Stimulated activated CD4-positive, alpha-beta T cell treated with anti-CD3 and anti-CD28 coated beads, Interleukin-1b, Interleukin-23, amount 100 ng/mL, for 24 hours (primary cell): ENCODE data around the gene DDX56.
"Not testable (repeated sequence)": the region's sequence is repeated elsewhere in the genome, so short reads cannot be mapped to it uniquely, and the experiment has no call there.

Source experiments
- DNase-seq, 4 experiments: peaks; one replicate each; pipeline ENCODE4 v3.0.0-alpha.2; 2020; ENCODE audit warnings: low read depth in 4 of 4, low spot score in 1 of 4

Gene DDX56

GRCh38 chr7:44597181-44597580 lies 23.5 kb upstream of the DDX56 start:
- not testable (repeated sequence) for DNase-seq

- DNase-seq: no peak
Measured at GRCh38 chr7:44595934-44596635, 22.4 kb upstream of the DDX56 start.

DNA sequence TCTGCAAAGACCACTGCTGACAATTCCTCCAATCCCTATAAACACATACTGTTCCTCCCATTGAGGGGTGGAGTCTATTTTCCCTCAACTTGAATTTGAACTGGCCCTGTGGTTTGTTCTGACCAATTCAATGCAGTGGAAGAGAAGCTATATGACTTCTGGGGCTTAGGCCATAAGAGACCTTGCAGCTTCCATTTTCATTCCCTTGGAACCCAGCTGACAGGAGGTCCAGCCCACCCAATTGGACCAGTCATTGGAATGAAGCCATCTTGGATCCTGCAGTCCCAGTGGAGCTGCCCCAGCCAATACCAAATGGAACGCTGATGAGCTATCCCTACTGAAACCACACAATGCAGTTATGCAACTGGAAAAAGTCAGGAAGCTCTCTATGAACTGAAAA lies 17.2 kb upstream of the DDX56 start:
- DNase-seq: no peak

DNA sequence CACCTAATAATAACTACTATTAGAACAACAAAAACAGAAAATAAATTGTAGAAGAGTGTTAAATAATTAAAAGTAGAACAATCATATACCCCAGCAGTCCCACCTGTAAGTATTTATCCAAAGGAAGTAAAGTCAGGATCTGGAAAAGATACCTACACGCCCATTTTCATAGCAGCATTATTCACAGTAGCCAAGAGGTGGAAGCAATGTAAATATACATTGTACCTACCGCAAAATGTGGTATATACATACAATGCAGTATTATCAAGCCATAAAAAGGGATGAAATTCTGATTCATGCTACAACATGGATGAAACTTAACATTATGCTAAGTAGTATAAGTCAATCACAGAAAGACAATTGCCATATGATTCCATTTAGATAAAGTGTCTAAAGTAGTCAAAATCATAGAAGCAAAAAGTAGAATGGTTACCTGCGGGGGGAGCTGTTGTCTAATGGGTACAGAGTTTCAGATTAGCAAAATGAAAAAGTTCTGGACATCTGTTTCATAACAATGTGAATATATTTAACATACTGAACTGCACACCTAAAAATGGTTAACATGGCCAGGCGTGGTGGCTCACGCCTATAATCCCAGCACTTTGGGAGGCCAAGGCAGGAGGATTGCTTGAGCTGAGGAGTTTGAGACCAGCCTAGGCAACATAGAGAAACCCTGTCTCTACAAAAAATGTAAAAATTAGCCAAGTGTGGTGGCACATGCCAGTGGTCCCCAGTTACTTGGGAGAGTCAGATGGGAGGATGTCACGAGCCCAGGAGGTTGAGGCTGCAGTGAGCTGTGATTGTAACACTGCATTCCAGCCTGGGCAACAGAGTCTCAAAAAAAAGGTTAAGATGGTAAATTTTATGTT lies 14.4 kb upstream of the DDX56 start:
- DNase-seq: peak in 1 of 4 experiments; percentile 37

- no peak for DNase-seq
Measured at GRCh38 chr7:44583146-44583865, 9.6 kb upstream of the DDX56 start.

- DNase-seq: peak; percentile 98 to 100 (median 100)
Measured at GRCh38 chr7:44581879-44582603, 8.3 kb upstream of the DDX56 start, which contains the start of gene TMED4. TSS of gene TMED4 (minus strand) at chr7:44582231. CDS start at chr7:44582206, 25 bp downstream.

DNA sequence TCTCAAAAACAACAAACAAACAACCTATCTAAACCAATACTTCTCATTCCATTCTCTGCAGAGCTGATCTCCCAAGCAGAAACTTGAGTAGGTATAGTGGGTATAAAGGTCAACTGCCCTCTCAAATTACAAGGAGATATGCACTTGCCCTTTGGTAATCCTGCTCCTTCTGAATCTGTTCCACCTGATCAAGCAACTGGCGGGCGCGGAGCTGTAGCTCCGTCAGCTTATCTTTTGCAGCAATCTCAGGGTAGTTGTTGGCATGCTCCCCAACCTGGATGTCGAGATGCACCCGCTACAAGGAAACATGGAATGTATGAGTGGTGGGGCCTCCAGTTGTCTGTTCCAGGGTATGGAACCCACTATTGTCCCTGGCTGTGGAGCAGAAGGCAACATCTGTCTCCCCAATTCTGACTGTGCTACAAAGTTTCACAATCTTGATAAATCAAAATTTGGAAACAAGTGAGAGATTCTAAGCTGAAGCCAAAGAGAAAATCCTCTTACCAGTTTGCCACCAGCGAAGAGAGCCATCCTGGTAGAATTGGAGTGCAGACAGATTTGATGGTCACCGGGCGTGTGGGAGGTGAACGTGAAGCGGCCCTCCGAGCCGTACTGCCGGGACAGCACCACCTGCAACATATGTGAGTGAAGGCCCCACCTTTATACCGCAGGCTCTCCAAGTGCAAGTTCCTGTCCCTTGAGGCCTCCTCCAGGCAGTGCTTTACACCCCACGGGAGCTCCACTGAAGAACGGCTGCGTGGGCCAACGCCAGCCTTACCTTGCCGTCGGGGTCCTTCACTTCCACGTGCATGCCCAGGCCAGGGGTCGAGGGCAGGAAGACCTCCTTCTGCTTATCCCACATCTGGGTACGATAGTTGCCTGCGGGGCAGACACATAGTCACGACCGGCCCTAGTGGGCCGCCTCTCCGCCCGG lies 7.5 kb upstream of the DDX56 start:
- DNase-seq: peak in 1 of 4 experiments; percentile 28

GRCh38 chr7:44576228-44576627 lies 2.5 kb upstream of the DDX56 start:
- no peak for DNase-seq

DNA sequence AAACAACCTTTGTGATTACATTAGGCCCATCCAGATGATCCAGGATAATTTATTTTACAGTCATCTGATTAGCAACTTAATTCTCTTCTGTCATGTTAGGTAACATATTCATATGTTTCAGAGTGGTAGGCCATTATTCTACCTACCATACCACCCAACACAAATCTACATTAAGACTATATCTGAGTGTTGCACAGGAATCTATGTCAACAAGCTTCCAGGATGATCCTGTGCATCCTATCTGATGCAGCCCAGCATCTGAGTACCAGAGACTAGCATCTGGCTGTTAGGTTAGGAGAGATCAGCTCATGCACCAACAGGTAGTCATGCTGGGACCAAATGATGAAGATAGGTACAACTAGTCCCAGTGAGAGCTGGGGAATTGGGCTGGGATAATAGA lies 1.3 kb upstream of the DDX56 start:
- no peak for DNase-seq

DNA sequence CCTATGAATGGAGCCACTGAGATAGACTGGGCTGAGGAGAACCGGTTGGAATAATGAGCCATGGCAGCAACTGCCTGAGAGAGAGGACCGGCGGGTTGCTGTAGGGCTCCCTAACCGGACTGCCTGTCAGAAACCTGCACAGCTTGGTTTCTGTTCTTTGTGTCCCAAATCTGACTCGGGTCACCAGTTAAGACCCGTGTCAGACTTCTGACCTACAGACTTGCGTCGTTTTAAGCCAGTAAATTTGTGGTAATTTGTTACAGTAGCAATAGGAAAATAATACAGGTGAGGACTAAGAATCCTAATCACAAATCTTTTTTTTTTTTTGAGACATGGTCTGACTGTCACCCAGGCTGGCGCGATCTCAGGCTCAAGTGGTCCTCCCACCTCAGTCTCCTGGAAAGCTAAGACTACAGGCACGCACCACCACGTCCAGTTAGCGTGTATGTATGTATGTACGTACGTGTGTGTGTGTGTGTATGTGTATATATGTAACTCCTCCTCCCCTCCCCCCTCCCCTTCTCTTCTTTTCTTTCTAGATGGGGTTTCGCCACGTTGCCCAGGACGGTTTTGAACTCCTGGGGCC lies 672 bp upstream of the DDX56 start:
- no peak for DNase-seq

DNA sequence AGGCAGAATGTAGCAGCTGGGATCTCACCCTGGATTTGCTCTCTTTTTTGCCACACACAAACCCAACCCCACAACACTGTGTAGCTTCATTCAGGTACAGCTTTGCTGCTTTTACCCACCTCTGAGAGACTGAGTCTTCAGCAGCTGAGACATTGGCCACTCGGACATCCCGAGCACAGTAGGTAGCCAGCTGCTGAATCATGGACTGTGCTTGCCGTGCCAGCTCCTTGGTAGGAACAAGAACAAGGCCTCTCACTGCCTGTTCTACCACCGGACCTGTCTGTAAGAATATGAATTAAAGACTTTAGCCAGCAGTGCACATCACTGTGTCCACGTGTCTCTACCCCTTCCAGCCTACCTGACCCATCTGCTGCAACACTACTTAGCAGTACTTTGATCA lies 937 bp downstream of the DDX56 start:
- DNase-seq: no peak

DNA sequence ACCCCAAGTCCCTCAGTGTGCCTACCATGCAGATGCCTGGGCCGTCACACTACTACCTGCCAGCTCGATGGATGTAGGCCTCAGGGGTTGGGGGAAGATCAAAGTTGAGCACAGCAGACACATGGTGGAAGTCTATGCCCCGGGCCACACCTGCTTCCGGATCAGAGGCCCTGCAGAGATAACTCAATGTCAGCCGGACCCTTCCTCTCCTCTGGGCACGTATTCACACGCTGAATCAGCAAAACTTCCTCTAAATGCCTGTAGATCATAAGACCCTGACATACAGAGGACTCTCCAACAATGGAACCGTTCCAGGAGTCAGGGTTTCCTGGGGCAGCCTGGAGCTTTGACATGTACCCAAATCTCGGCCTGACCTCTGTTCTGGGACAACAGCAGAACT lies 3.7 kb downstream of the DDX56 start:
- no peak for DNase-seq

- no peak for DNase-seq
Measured at GRCh38 chr7:44568771-44569560, 4.7 kb downstream of the DDX56 start.

DNA sequence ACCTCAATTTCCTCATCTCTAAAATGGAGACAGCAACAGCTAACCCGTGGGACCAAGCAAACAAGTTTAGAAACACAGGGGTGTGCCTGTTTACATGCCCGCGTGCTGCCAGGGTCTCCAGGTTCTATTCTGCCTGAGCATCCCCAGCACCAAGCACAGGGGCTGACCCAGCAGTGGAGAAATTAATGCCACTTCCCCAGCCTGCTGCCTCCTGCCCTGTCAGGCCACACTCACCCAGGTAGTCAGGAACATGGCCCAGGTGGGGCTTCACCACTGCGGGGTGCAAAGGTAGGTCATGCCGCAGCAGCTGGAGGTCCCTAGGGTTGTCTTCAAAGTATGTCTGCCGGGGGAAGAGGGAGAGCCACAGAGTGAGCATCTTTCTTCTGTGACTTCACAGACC lies 5.8 kb downstream of the DDX56 start:
- no peak for DNase-seq

- no peak for DNase-seq
Measured at GRCh38 chr7:44566680-44567079, 7.0 kb downstream of the DDX56 start.

- DNase-seq: no peak
Measured at GRCh38 chr7:44565795-44566559, 7.7 kb downstream of the DDX56 start.

GRCh38 chr7:44565097-44565794 lies 8.5 kb downstream of the DDX56 start:
- DNase-seq: peak in 3 of 4 experiments; percentile 24 to 46 (median 44)
